Panc1 (cell line): ENCODE data around the gene RXRB. TPM values are rescaled to one million over a fixed set of nuclear protein-coding genes. Genes with fewer than 3 reads are reported as not detected.

ENCODE experiments used
- ATAC-seq: fragments of 200-7000 bp; cut with Tn5 transposase; 2 replicates; pipeline ENCODE4 v1.9.1; 2020; ENCODE audit warnings: mild to moderate bottlenecking, moderate library complexity
- BruUV-seq: library from RNA; stranded (reverse); fragments of 400-500 nt; replicated peaks from 2 replicates; lab custom pipeline; 2021; lab: Mats Ljungman, UMichigan
- CTCF ChIA-PET: fragments of 300-600 bp; sonication (Branson Sonifier 250); formaldehyde crosslinking; loops from one replicate; lab custom pipeline; 2022; ENCODE audit warnings: antibody characterized with exemption; lab: Charles Lee
- POLR2A ChIA-PET: fragments of 300-600 bp; sonication (Branson Sonifier 250); formaldehyde crosslinking; loops from one replicate; lab custom pipeline; 2022; ENCODE audit warnings: antibody characterized with exemption; lab: Charles Lee
- DNase-seq: peaks from one replicate; pipeline ENCODE4 v3.0.0-alpha.2; 2010; ENCODE audit warnings: low read depth, low spot score
- H3K27ac ChIP-seq: 2 replicates; pipeline ENCODE4 v1.5.1; 2011; ENCODE audit warnings: mild to moderate bottlenecking, low read length, inconsistent platforms
- H3K27me3 ChIP-seq: fragments of 200-500 bp; sonication (Bioruptor generic); 2 replicates; pipeline ENCODE4 v1.6.0; 2014; ENCODE audit warnings: low read length, inconsistent platforms; ENCODE audit not compliant: control insufficient read depth, insufficient read depth
- H3K36me3 ChIP-seq: fragments of 200-500 bp; sonication (Bioruptor generic); 2 replicates; pipeline ENCODE4 v1.5.1; 2014; ENCODE audit warnings: inconsistent platforms, mild to moderate bottlenecking, low read length, moderate library complexity; ENCODE audit not compliant: control insufficient read depth, insufficient read depth
- H3K4me1 ChIP-seq: 2 replicates; pipeline ENCODE4 v1.5.1; 2011; ENCODE audit warnings: inconsistent platforms, mild to moderate bottlenecking, low read length, moderate library complexity; ENCODE audit not compliant: control insufficient read depth, insufficient read depth
- H3K4me3 ChIP-seq, 2 experiments: 2 replicates each; pipeline ENCODE4 v1.5.1; 2011 to 2012; ENCODE audit warnings: low read depth in 2 of 2, low read length in 2 of 2, mild to moderate bottlenecking in 2 of 2, inconsistent platforms in 1 of 2, moderate library complexity in 1 of 2
- H3K9me3 ChIP-seq: fragments of 200-500 bp; sonication (Bioruptor generic); 2 replicates; pipeline ENCODE4 v1.5.1; 2014; ENCODE audit warnings: low read depth, mild to moderate bottlenecking, inconsistent platforms, low read length, moderate library complexity; ENCODE audit not compliant: control insufficient read depth, insufficient read depth
- POLR2AphosphoS5 ChIP-seq: IDR thresholded peaks from 2 replicates; pipeline ENCODE4 v1.6.1; 2012; ENCODE audit warnings: mild to moderate bottlenecking, low read depth, low read length, moderate library complexity
- REST ChIP-seq, 2 experiments: IDR thresholded peaks; 2 replicates each; pipeline ENCODE4 v1.6.1; 2011 to 2012; ENCODE audit warnings: low read depth in 2 of 2, control low read depth in 1 of 2, low read length in 1 of 2, mild to moderate bottlenecking in 1 of 2, moderate library complexity in 1 of 2; ENCODE audit not compliant: insufficient read depth in 1 of 2
- SIN3A ChIP-seq: IDR thresholded peaks from 2 replicates; pipeline ENCODE4 v1.6.1; 2012; ENCODE audit warnings: low read depth, mild to moderate bottlenecking, low read length, moderate library complexity, borderline replicate concordance; ENCODE audit not compliant: insufficient read depth
- TCF7L2 ChIP-seq: IDR thresholded peaks from 2 replicates; pipeline ENCODE4 v1.6.1; 2011; ENCODE audit warnings: mild to moderate bottlenecking, low read depth, low read length, inconsistent platforms
- in situ Hi-C: cut with HindIII; loops from 2 replicates; pipeline ENCODE4 v1.10.0; 2016; ENCODE audit warnings: low sequenced_read_pairs, low pct_unique_long_range_greater_than_20kb
- intact Hi-C: fragments of 100-400 bp; cut with micrococcal nuclease; formaldehyde crosslinking; loops from one replicate; pipeline ENCODE4 v1.10.0; 2022; ENCODE audit not compliant: unreplicated experiment
- total RNA-seq: library from RNA; stranded (reverse); gene quantifications from one replicate; pipeline ENCODE4 v1.2.1, GENCODE V29; 2021; ENCODE audit not compliant: unreplicated experiment
- TF ChIP-seq, protein P1 (sequence below): fragments of 450-650 bp; IDR thresholded peaks from 2 replicates; pipeline ENCODE4 v1.5.1; 2017; ENCODE audit warnings: mild to moderate bottlenecking

RXRB gene
- total RNA-seq, 1 experiment from 2014 or later, result 27.4 TPM

- no peak for DNase-seq
- H3K27me3 ChIP-seq, result no peaks in the 10 kb centered on the region
- POLR2A ChIA-PET, result no interaction called here
- no peak overlapping the region for H3K27ac ChIP-seq
- H3K4me3 ChIP-seq, result no peak overlapping the region
- H3K36me3 ChIP-seq, result no peaks in the 10 kb centered on the region
- ATAC-seq, result no peak
- in situ Hi-C loops (no loop called here), intact Hi-C loops (loop anchor here (10.0 kb wide), 1 partner anchor 227 kb away; no protein-coding TSS in a partner anchor)
- H3K4me1 ChIP-seq, result no peaks in the 10 kb centered on the region
- no peak for TF ChIP-seq TCF7L2
- TF ChIP-seq POLR2AphosphoS5, result no peak
- TF ChIP-seq SIN3A, result no peak
- TF ChIP-seq, protein P1, sequence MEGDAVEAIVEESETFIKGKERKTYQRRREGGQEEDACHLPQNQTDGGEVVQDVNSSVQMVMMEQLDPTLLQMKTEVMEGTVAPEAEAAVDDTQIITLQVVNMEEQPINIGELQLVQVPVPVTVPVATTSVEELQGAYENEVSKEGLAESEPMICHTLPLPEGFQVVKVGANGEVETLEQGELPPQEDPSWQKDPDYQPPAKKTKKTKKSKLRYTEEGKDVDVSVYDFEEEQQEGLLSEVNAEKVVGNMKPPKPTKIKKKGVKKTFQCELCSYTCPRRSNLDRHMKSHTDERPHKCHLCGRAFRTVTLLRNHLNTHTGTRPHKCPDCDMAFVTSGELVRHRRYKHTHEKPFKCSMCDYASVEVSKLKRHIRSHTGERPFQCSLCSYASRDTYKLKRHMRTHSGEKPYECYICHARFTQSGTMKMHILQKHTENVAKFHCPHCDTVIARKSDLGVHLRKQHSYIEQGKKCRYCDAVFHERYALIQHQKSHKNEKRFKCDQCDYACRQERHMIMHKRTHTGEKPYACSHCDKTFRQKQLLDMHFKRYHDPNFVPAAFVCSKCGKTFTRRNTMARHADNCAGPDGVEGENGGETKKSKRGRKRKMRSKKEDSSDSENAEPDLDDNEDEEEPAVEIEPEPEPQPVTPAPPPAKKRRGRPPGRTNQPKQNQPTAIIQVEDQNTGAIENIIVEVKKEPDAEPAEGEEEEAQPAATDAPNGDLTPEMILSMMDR, result no peak
- no peak for TF ChIP-seq REST (IDR thresholded peaks at IDR 0.05; ENCODE audit: insufficient read depth in 1 of 2, low read depth in 2 of 2, low read length in 1 of 2)
- no peaks in the 10 kb centered on the region for H3K9me3 ChIP-seq
- CTCF ChIA-PET, result no interaction called here
- no TSS peak for BruUV-seq
These were observed 41.5 kb upstream of the RXRB start for GRCh38 chr6:33241968-33242367.

DNA sequence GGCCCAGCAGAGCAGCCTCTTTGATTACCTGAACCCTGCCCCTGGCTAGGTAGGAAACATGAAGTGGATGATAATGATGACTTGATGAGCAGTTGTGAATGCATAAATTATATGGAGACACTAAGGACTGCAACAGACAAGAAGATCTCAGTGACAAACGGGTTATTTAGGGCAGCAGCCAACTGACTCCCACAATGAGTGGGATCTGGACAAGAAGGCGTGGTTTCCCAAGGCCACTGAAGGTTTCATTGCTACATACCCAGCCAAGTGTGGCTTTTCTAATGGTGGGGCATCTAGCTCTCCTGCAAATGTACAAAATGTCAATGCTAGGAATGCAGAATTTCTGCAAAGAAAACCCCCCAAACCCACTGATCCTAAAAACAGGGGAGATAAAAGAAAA, 37.3 kb upstream of the RXRB start:
- no peaks in the 10 kb centered on the region for H3K27me3 ChIP-seq
- CTCF ChIA-PET, result no interaction called here
- BruUV-seq, result no TSS peak
- H3K36me3 ChIP-seq, result no peaks in the 10 kb centered on the region
- no peak overlapping the region for H3K4me3 ChIP-seq
- no peak overlapping the region for H3K27ac ChIP-seq
- intact Hi-C loops (no loop called here), in situ Hi-C loops (no loop called here)
- TF ChIP-seq TCF7L2, result no peak
- TF ChIP-seq SIN3A, result no peak
- TF ChIP-seq, protein P1, result no peak
- TF ChIP-seq REST (IDR thresholded peaks at IDR 0.05; ENCODE audit: insufficient read depth in 1 of 2, low read depth in 2 of 2, low read length in 1 of 2), result no peak
- TF ChIP-seq POLR2AphosphoS5, result no peak
- no peaks in the 10 kb centered on the region for H3K9me3 ChIP-seq
- POLR2A ChIA-PET, result interaction anchor here (0.5 kb wide), 1 partner anchor 29 kb away, joined by 6 read pairs; no protein-coding TSS in a partner anchor
- H3K4me1 ChIP-seq, result no peaks in the 10 kb centered on the region
- DNase-seq, result no peak
- no peak for ATAC-seq
